Astrocyte (in vitro differentiated cells and primary cell): ENCODE data around the gene ASB4. TPM values are rescaled to one million over a fixed set of nuclear protein-coding genes. Genes with fewer than 3 reads are reported as not detected.

ENCODE experiments used
- DNase-seq: peaks from one replicate; pipeline ENCODE4 v3.0.0-alpha.2; 2010; ENCODE audit warnings: low read depth
- FAIRE-seq: peaks from 2 replicates; lab custom pipeline; 2011; peaks lifted over from hg19 to GRCh38; lab: Jason Lieb, UNC
- H2AFZ ChIP-seq: 2 replicates; pipeline ENCODE4 v1.6.0; 2012; ENCODE audit warnings: low read depth, low read length, inconsistent platforms
- H3K27ac ChIP-seq: 2 replicates; pipeline ENCODE4 v1.5.1; 2011; ENCODE audit warnings: low read depth, low read length, inconsistent platforms
- H3K27me3 ChIP-seq: 2 replicates; pipeline ENCODE4 v1.6.0; 2011; ENCODE audit warnings: low read length, inconsistent platforms; ENCODE audit not compliant: insufficient read depth
- H3K36me3 ChIP-seq: 2 replicates; pipeline ENCODE4 v1.5.1; 2011; ENCODE audit warnings: low read length, inconsistent platforms; ENCODE audit not compliant: insufficient read depth
- H3K4me1 ChIP-seq: 2 replicates; pipeline ENCODE4 v1.5.1; 2011; ENCODE audit warnings: low read length, inconsistent platforms; ENCODE audit not compliant: insufficient read depth
- H3K4me2 ChIP-seq: 2 replicates; pipeline ENCODE4 v1.6.0; 2012; ENCODE audit warnings: low read length, inconsistent platforms
- H3K4me3 ChIP-seq: 2 replicates; pipeline ENCODE4 v1.5.1; 2011; ENCODE audit warnings: low read depth, mild to moderate bottlenecking, low read length, inconsistent platforms; ENCODE audit not compliant: insufficient read depth
- H3K79me2 ChIP-seq: 2 replicates; pipeline ENCODE4 v1.6.0; 2012; ENCODE audit warnings: mild to moderate bottlenecking, low read length, inconsistent platforms; ENCODE audit not compliant: insufficient read depth
- H3K9ac ChIP-seq: 2 replicates; pipeline ENCODE4 v1.6.0; 2012; ENCODE audit warnings: mild to moderate bottlenecking, low read length, inconsistent platforms
- H3K9me3 ChIP-seq: 2 replicates; pipeline ENCODE4 v1.5.1; 2012; ENCODE audit warnings: low read depth, mild to moderate bottlenecking, low read length, inconsistent platforms; ENCODE audit not compliant: insufficient read depth
- H4K20me1 ChIP-seq: 2 replicates; pipeline ENCODE4 v1.6.0; 2012; ENCODE audit warnings: low read length, inconsistent platforms; ENCODE audit not compliant: insufficient read depth
- H3K27ac Mint-ChIP-seq: one replicate; pipeline ENCODE4 v1.8.0; 2021; ENCODE audit warnings: mild to moderate bottlenecking, mixed read lengths; ENCODE audit not compliant: unreplicated experiment
- H3K27me3 Mint-ChIP-seq: one replicate; pipeline ENCODE4 v1.8.0; 2021; ENCODE audit warnings: low read depth, mixed read lengths; ENCODE audit not compliant: unreplicated experiment
- H3K36me3 Mint-ChIP-seq: one replicate; pipeline ENCODE4 v1.8.0; 2021; ENCODE audit warnings: low read depth, mixed read lengths; ENCODE audit not compliant: unreplicated experiment
- H3K4me1 Mint-ChIP-seq: one replicate; pipeline ENCODE4 v1.8.0; 2021; ENCODE audit warnings: low read depth, mixed read lengths; ENCODE audit not compliant: unreplicated experiment
- H3K4me3 Mint-ChIP-seq: one replicate; pipeline ENCODE4 v1.8.0; 2021; ENCODE audit warnings: mild to moderate bottlenecking, moderate library complexity, mixed read lengths; ENCODE audit not compliant: unreplicated experiment
- H3K9me3 Mint-ChIP-seq: one replicate; pipeline ENCODE4 v1.8.0; 2021; ENCODE audit warnings: mild to moderate bottlenecking, mixed read lengths; ENCODE audit not compliant: unreplicated experiment
- CTCF ChIP-seq: IDR thresholded peaks from 2 replicates; pipeline ENCODE4 v1.5.1; 2011; ENCODE audit warnings: low read depth, mild to moderate bottlenecking, inconsistent platforms, low read length, moderate library complexity; ENCODE audit not compliant: insufficient read depth
- EZH2 ChIP-seq: IDR thresholded peaks from 2 replicates; pipeline ENCODE4 v1.6.1; 2012; ENCODE audit warnings: mild to moderate bottlenecking, low read length, inconsistent platforms; ENCODE audit not compliant: insufficient read depth
- total RNA-seq: library from RNA; stranded (reverse); gene quantifications from 2 replicates; pipeline ENCODE4 v1.2.1, GENCODE V29; 2021

Gene ASB4
- total RNA-seq, 1 donor from 2014 or later: not detected

- no peaks in the 10 kb centered on the region for H3K9me3 Mint-ChIP-seq
- H3K4me3 Mint-ChIP-seq: no peak overlapping the region
- no peak overlapping the region for H3K27ac Mint-ChIP-seq
- no peak overlapping the region for H2AFZ ChIP-seq
- FAIRE-seq: no peak
- H3K4me1 ChIP-seq: no peaks in the 10 kb centered on the region
- no peak overlapping the region for H3K4me3 ChIP-seq
- TF ChIP-seq EZH2 (no peak), CTCF (no peak)
- H3K27ac ChIP-seq: no peak overlapping the region
- no peak for DNase-seq
- H4K20me1 ChIP-seq: no peaks in the 10 kb centered on the region
- H3K9me3 ChIP-seq: no peaks in the 10 kb centered on the region
- H3K27me3 Mint-ChIP-seq: no peaks in the 10 kb centered on the region
- H3K36me3 ChIP-seq: no peaks in the 10 kb centered on the region
- H3K79me2 ChIP-seq: no peaks in the 10 kb centered on the region
- H3K36me3 Mint-ChIP-seq: no peaks in the 10 kb centered on the region
- no peak overlapping the region for H3K9ac ChIP-seq
- no peaks in the 10 kb centered on the region for H3K27me3 ChIP-seq
- H3K4me2 ChIP-seq: no peak overlapping the region
- H3K4me1 Mint-ChIP-seq: peaks cover 3% of the 10 kb centered on the region
Observed at GRCh38 chr7:95577137-95577536, 91.4 kb downstream of the ASB4 start.

GRCh38 chr7:95578299-95578855 lies 92.6 kb downstream of the ASB4 start:
- Histone ChIP-seq H4K20me1 (no peaks in the 10 kb centered on the region), H3K4me2 (no peak overlapping the region), H3K27ac (no peak overlapping the region), H3K79me2 (no peaks in the 10 kb centered on the region), H3K36me3 (no peaks in the 10 kb centered on the region), H3K9me3 (no peaks in the 10 kb centered on the region), H2AFZ (no peak overlapping the region), H3K4me3 (no peak overlapping the region), H3K27me3 (no peaks in the 10 kb centered on the region), H3K9ac (no peak overlapping the region), H3K4me1 (no peaks in the 10 kb centered on the region)
- Mint-ChIP-seq H3K27me3 (no peaks in the 10 kb centered on the region), H3K9me3 (no peaks in the 10 kb centered on the region), H3K4me3 (no peak overlapping the region), H3K4me1 (peaks cover 3% of the 10 kb centered on the region), H3K27ac (no peak overlapping the region), H3K36me3 (no peaks in the 10 kb centered on the region)
- no peak for FAIRE-seq
- TF ChIP-seq CTCF: no peak
- no peak for TF ChIP-seq EZH2
- DNase-seq: no peak

GRCh38 chr7:95579318-95579717 lies 93.6 kb downstream of the ASB4 start:
- H3K9me3 Mint-ChIP-seq: no peaks in the 10 kb centered on the region
- Histone ChIP-seq H3K36me3 (no peaks in the 10 kb centered on the region), H3K79me2 (no peaks in the 10 kb centered on the region), H2AFZ (no peak overlapping the region), H3K9ac (no peak overlapping the region), H3K4me1 (no peaks in the 10 kb centered on the region), H3K27ac (no peak overlapping the region), H3K27me3 (no peaks in the 10 kb centered on the region), H3K4me2 (no peak overlapping the region), H3K9me3 (no peaks in the 10 kb centered on the region), H4K20me1 (no peaks in the 10 kb centered on the region), H3K4me3 (no peak overlapping the region)
- DNase-seq: no peak
- no peak for FAIRE-seq
- TF ChIP-seq CTCF (no peak), EZH2 (no peak)
- H3K4me3 Mint-ChIP-seq: no peak overlapping the region
- H3K27me3 Mint-ChIP-seq: no peaks in the 10 kb centered on the region
- no peaks in the 10 kb centered on the region for H3K36me3 Mint-ChIP-seq
- peaks cover 3% of the 10 kb centered on the region for H3K4me1 Mint-ChIP-seq
- H3K27ac Mint-ChIP-seq: no peak overlapping the region
